Stromal cell of bone marrow (primary cell): ENCODE measurements around the gene RTL10.

Source experiments
- DNase-seq: peaks from one replicate; pipeline ENCODE4 v3.0.0-alpha.2; 2012; ENCODE audit warnings: low read depth

RTL10 gene

GRCh38 chr22:19876314-19876940 lies 21.8 kb upstream of the RTL10 start:
- DNase-seq, result no peak

- DNase-seq, result no peak
These were observed 21.0 kb upstream of the RTL10 start for GRCh38 chr22:19875531-19876313.

GRCh38 chr22:19875061-19875530 lies 20.4 kb upstream of the RTL10 start:
- no peak for DNase-seq

GRCh38 chr22:19874307-19875060 lies 19.8 kb upstream of the RTL10 start:
- DNase-seq, result no peak

GRCh38 chr22:19873960-19874306 lies 19.3 kb upstream of the RTL10 start:
- DNase-seq, result no peak

GRCh38 chr22:19873138-19873959 lies 18.7 kb upstream of the RTL10 start:
- no peak for DNase-seq

GRCh38 chr22:19872779-19873137 lies 18.1 kb upstream of the RTL10 start:
- DNase-seq, result no peak

- no peak for DNase-seq
These were observed 17.4 kb upstream of the RTL10 start for GRCh38 chr22:19871845-19872778.

GRCh38 chr22:19871023-19871844 lies 16.6 kb upstream of the RTL10 start:
- no peak for DNase-seq

- DNase-seq, result no peak
These were observed 15.7 kb upstream of the RTL10 start for GRCh38 chr22:19870153-19871022.

- no peak for DNase-seq
These were observed 15.0 kb upstream of the RTL10 start for GRCh38 chr22:19869497-19870152.

GRCh38 chr22:19868773-19869471 lies 14.2 kb upstream of the RTL10 start:
- DNase-seq, result no peak

GRCh38 chr22:19868333-19868732 lies 13.7 kb upstream of the RTL10 start:
- DNase-seq, result no peak

- DNase-seq, result no peak
These were observed 12.9 kb upstream of the RTL10 start for GRCh38 chr22:19867617-19868016.

- no peak for DNase-seq
These were observed 12.0 kb upstream of the RTL10 start for GRCh38 chr22:19866665-19867009.

- DNase-seq, result no peak
These were observed 10.6 kb upstream of the RTL10 start for GRCh38 chr22:19865141-19865829.

GRCh38 chr22:19864538-19865106 lies 9.9 kb upstream of the RTL10 start:
- DNase-seq, result no peak
